Liver (tissue), 9 donors: ENCODE measurements around the gene TJP2. TPM values are rescaled to one million over a fixed set of nuclear protein-coding genes. Genes with fewer than 3 reads are reported as not detected.

Experiments
- DNase-seq: peaks from one replicate; pipeline ENCODE4 v3.0.0-alpha.2; 2017; ENCODE audit warnings: low spot score
- H3K27ac ChIP-seq, 2 donors: one replicate each; pipeline ENCODE4 v1.7.0; 2013; ENCODE audit warnings: inconsistent platforms in 2 of 2, low read length in 2 of 2, control low read depth in 1 of 2, low read depth in 1 of 2, mild to moderate bottlenecking in 1 of 2
- H3K27me3 ChIP-seq, 4 donors: one replicate each; pipeline versions ENCODE4 v1.6.1 to v1.7.0; 2013; ENCODE audit warnings: low read length in 3 of 4, inconsistent platforms in 1 of 4, mild to moderate bottlenecking in 1 of 4, moderate library complexity in 1 of 4; ENCODE audit not compliant: control insufficient read depth in 4 of 4, insufficient read depth in 4 of 4
- H3K36me3 ChIP-seq, 4 donors: one replicate each; pipeline versions ENCODE4 v1.6.1 to v1.7.0; 2013; ENCODE audit warnings: low read length in 3 of 4, mild to moderate bottlenecking in 3 of 4, low read depth in 1 of 4, moderate library complexity in 1 of 4; ENCODE audit not compliant: control insufficient read depth in 4 of 4, insufficient read depth in 3 of 4
- H3K4me1 ChIP-seq, 4 donors: one replicate each; pipeline versions ENCODE4 v1.6.1 to v1.7.0; 2013; ENCODE audit warnings: low read length in 3 of 4, mild to moderate bottlenecking in 3 of 4, moderate library complexity in 1 of 4; ENCODE audit not compliant: control insufficient read depth in 4 of 4, insufficient read depth in 4 of 4
- H3K4me3 ChIP-seq, 3 donors: one replicate each; pipeline versions ENCODE4 v1.6.1 to v1.7.0; 2013; ENCODE audit warnings: low read length in 3 of 3, control low read depth in 1 of 3, low read depth in 1 of 3, mild to moderate bottlenecking in 1 of 3
- H3K9ac ChIP-seq, 2 donors: one replicate each; pipeline ENCODE4 v1.7.0; 2013; ENCODE audit warnings: low read length in 2 of 2, mild to moderate bottlenecking in 2 of 2, moderate library complexity in 2 of 2, control low read depth in 1 of 2, low read depth in 1 of 2
- H3K9me3 ChIP-seq, 4 donors: one replicate each; pipeline versions ENCODE4 v1.6.1 to v1.7.0; 2013; ENCODE audit warnings: low read length in 3 of 4; ENCODE audit not compliant: control insufficient read depth in 4 of 4
- EGR1 ChIP-seq, 2 donors: IDR thresholded peaks; 2 replicates each; pipeline ENCODE4 v1.6.1; 2016 to 2018; ENCODE audit warnings: antibody characterized with exemption in 2 of 2, low read depth in 2 of 2
- FOXA1 ChIP-seq: IDR thresholded peaks from 2 replicates; pipeline ENCODE4 v1.6.1; 2016; ENCODE audit warnings: antibody characterized with exemption
- FOXA2 ChIP-seq: IDR thresholded peaks from 2 replicates; pipeline ENCODE4 v1.6.1; 2016; ENCODE audit warnings: antibody characterized with exemption
- GABPA ChIP-seq, 2 donors: IDR thresholded peaks in 1 of 2; conservative IDR thresholded peaks in 1 of 2; 2 replicates each; pipeline ENCODE4 v1.6.1; 2016; ENCODE audit warnings: antibody characterized with exemption in 2 of 2, mild to moderate bottlenecking in 1 of 2, moderate library complexity in 1 of 2
- HNF4A ChIP-seq, 2 donors: conservative IDR thresholded peaks; 2 replicates each; pipeline ENCODE4 v1.6.1; 2016; ENCODE audit warnings: antibody characterized with exemption in 2 of 2, mild to moderate bottlenecking in 2 of 2
- HNF4G ChIP-seq: IDR thresholded peaks from 2 replicates; pipeline ENCODE4 v1.6.1; 2016; ENCODE audit warnings: antibody characterized with exemption
- JUND ChIP-seq, 2 donors: IDR thresholded peaks; 2 replicates each; pipeline ENCODE4 v1.6.1; 2016; ENCODE audit warnings: antibody characterized with exemption in 2 of 2
- NR2F2 ChIP-seq: IDR thresholded peaks from 2 replicates; pipeline ENCODE4 v1.6.1; 2016; ENCODE audit warnings: antibody characterized with exemption
- RAD21 ChIP-seq, 2 donors: IDR thresholded peaks; 2 replicates each; pipeline ENCODE4 v1.6.1; 2016; ENCODE audit warnings: antibody characterized with exemption in 2 of 2, mild to moderate bottlenecking in 2 of 2
- RXRA ChIP-seq, 2 donors: IDR thresholded peaks; 2 replicates each; pipeline ENCODE4 v1.6.1; 2017 to 2018; ENCODE audit warnings: antibody characterized with exemption in 2 of 2, mild to moderate bottlenecking in 1 of 2
- TAF1 ChIP-seq: conservative IDR thresholded peaks from 2 replicates; pipeline ENCODE4 v1.6.1; 2016; ENCODE audit warnings: antibody characterized with exemption, mild to moderate bottlenecking
- YY1 ChIP-seq: IDR thresholded peaks from 2 replicates; pipeline ENCODE4 v1.6.1; 2016; ENCODE audit warnings: antibody characterized with exemption, mild to moderate bottlenecking
- WGBS: extraction: QIAGEN DNeasy Blood & Tissue Kit; methylation state at CpG from one replicate; pipeline ENCODE4 v1.1.7; 2013; 5-methylcytosine and 5-hydroxymethylcytosine counted together
- polyA plus RNA-seq, 2 donors: library from polyadenylated mRNA; stranded (reverse) in 1 of 2; unstranded in 1 of 2; fragments of 200-250 nt in 1 of 2; fragments of >200 nt in 1 of 2; fragmentation: Nextera tagmentation in 1 of 2; extraction: Ambion mirVana in 1 of 2; gene quantifications; one replicate each; pipeline versions ENCODE4 v1.2.1 to v1.2.3, GENCODE V29; 2013 to 2015
- total RNA-seq, 2 donors: library from RNA; depleted of rRNA; stranded (reverse); fragments of >200 nt; gene quantifications; one replicate each; pipeline ENCODE4 v1.2.3, GENCODE V29; 2014
- TF ChIP-seq, protein P1 (sequence below): IDR thresholded peaks from 2 replicates; pipeline ENCODE4 v1.6.1; 2016; ENCODE audit warnings: antibody characterized with exemption
- TF ChIP-seq, protein P2 (sequence below): fragments of 150-350 bp; IDR thresholded peaks from 2 replicates; pipeline ENCODE4 v1.5.1; 2017; ENCODE audit warnings: improper control_type of control experiment, low read depth, low read length; ENCODE audit not compliant: missing input control
- TF ChIP-seq, protein P3 (sequence below): IDR thresholded peaks from 2 replicates; pipeline ENCODE4 v1.6.1; 2016; ENCODE audit warnings: antibody characterized with exemption, mild to moderate bottlenecking
- TF ChIP-seq, protein P4 (sequence below): IDR thresholded peaks from 2 replicates; pipeline ENCODE4 v1.6.1; 2016; ENCODE audit warnings: antibody characterized with exemption
- TF ChIP-seq, protein P5 (sequence below): IDR thresholded peaks from 2 replicates; pipeline ENCODE4 v1.6.1; 2016; ENCODE audit warnings: antibody characterized with exemption
- donor health status: healthy.
- donor health status: healthy.
- donor health status: healthy.
- donor health status: healthy.
- donor health status: healthy.

The TJP2 gene
- total and polyA plus RNA-seq, 4 donors, result 23.2 to 74.0 (median 32.6) TPM

DNA sequence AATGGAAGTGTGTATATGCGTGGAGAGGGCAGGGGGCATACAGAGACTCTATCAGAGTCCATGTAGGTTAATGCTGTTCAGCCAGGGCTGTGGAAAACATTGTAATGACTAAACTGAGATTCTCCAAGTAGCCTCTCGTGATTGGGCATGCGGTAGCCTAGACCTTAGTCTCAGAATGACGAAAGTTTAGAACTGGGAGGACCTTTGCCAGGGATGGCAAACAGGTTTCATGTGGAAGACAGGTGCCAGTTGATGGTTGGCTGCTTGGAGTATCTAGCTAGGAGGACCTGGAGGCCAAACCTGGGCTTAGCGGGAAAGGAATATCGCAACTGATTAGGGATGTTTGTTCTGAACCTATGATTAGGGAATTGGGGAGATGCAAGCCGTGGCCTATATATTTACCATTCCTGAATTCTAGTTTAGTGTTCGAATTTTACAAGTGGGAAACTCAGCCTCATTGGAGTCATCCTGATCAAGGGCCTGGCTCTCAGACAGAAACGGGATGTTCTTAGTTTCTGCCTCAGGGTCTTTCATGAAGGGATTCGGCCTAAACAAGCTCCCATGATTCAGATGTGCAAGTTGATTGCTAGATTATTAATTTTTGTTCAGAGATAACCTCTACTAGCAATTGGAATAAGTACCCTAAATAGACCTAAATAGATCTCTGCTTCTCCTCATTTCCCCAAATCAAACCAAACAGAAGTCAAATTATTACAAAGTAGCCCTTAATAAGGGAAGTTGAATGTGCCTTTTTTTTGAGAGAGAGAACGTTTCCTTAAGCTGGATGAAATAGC is 26.8 kb upstream of the TJP2 start:
- DNase-seq, result no peak
- no peaks in the 10 kb centered on the region for H3K27me3 ChIP-seq
- no peaks in the 10 kb centered on the region for H3K9me3 ChIP-seq
- no peaks in the 10 kb centered on the region for H3K36me3 ChIP-seq
- TF ChIP-seq TAF1 (no peak), RXRA (IDR thresholded peaks at IDR 0.05) (peak in 1 of 2 donors; percentile 6), RAD21 (IDR thresholded peaks at IDR 0.05) (no peak), FOXA2 (no peak), YY1 (no peak), HNF4A (conservative IDR thresholded peaks at IDR 0.05) (peak in 1 of 2 donors; percentile 22)
- TF ChIP-seq, protein P1, sequence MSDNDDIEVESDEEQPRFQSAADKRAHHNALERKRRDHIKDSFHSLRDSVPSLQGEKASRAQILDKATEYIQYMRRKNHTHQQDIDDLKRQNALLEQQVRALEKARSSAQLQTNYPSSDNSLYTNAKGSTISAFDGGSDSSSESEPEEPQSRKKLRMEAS, result no peak
- TF ChIP-seq, protein P2, sequence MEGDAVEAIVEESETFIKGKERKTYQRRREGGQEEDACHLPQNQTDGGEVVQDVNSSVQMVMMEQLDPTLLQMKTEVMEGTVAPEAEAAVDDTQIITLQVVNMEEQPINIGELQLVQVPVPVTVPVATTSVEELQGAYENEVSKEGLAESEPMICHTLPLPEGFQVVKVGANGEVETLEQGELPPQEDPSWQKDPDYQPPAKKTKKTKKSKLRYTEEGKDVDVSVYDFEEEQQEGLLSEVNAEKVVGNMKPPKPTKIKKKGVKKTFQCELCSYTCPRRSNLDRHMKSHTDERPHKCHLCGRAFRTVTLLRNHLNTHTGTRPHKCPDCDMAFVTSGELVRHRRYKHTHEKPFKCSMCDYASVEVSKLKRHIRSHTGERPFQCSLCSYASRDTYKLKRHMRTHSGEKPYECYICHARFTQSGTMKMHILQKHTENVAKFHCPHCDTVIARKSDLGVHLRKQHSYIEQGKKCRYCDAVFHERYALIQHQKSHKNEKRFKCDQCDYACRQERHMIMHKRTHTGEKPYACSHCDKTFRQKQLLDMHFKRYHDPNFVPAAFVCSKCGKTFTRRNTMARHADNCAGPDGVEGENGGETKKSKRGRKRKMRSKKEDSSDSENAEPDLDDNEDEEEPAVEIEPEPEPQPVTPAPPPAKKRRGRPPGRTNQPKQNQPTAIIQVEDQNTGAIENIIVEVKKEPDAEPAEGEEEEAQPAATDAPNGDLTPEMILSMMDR, result no peak
- 86% methylated on average over 11 of the region's 11 CpGs for WGBS
- no peak overlapping the region for H3K9ac ChIP-seq
- H3K27ac ChIP-seq, result no peak overlapping the region
- peaks cover 0 to 14% (median 10%) of the 10 kb centered on the region in 4 donors for H3K4me1 ChIP-seq
- H3K4me3 ChIP-seq, result no peak overlapping the region

DNA sequence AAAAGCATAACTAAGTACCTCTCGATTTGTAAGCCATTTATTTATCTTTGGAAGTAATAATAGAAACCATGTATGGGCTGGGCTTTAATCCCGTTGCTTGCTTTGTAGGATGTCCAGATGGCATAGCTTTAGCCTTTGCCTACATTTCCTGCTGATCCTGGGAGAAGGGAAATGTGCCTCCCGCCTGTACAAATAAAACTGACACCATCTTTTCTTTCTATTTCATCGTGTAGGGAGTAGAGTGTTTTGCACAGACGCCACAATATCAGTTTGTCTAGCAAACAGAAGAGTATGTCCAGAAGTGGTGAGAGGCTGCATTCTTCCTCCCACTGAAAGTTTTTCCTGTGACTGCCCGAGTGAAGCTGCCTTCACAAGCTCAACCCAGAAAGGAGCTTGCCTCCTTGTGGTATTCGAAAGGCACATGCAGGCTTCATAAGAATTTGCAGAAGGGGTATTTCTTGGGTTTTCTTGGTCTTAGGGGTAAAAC is 24.7 kb upstream of the TJP2 start:
- no peak for TF ChIP-seq GABPA (IDR thresholded peaks at IDR 0.05 in 1 of 2, conservative IDR thresholded peaks at IDR 0.05 in 1 of 2)
- TF ChIP-seq NR2F2, result no peak
- TF ChIP-seq RAD21 (IDR thresholded peaks at IDR 0.05), result peak; percentile 36 to 57
- no peak for TF ChIP-seq JUND (IDR thresholded peaks at IDR 0.05)
- Histone ChIP-seq H3K4me1 (peaks cover 4 to 34% (median 30%) of the 10 kb centered on the region in 4 donors), H3K36me3 (no peaks in the 10 kb centered on the region), H3K9ac (peak overlapping the region in 1 of 2 donors; percentile 40), H3K9me3 (no peaks in the 10 kb centered on the region), H3K27me3 (no peaks in the 10 kb centered on the region), H3K4me3 (no peak overlapping the region), H3K27ac (peak overlapping the region in 1 of 2 donors; percentile 21)
- 39% methylated on average over 7 of the region's 7 CpGs for WGBS
- DNase-seq, result no peak

DNA sequence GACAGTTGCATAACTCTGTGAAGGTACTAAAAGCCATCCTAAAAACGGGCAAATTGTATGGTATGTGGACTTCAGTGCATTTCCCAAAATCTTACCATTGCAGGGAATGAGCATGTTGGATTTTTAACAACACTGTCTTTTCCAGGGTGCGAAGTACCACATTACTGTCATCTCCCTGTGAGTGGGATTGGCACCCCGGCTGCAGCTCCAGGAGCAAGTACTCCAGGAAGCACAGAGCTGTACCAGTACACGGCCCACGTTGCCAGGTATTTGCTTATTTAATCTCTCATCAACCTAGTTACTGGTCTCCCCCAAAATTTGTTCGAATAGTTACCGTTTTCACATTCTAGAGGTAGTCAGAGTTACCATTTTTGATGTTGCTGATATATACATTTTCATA is 22.6 kb upstream of the TJP2 start:
- DNase-seq, result no peak
- TF ChIP-seq HNF4G, result no peak
- no peak for TF ChIP-seq GABPA (IDR thresholded peaks at IDR 0.05 in 1 of 2, conservative IDR thresholded peaks at IDR 0.05 in 1 of 2)
- TF ChIP-seq, protein P3, sequence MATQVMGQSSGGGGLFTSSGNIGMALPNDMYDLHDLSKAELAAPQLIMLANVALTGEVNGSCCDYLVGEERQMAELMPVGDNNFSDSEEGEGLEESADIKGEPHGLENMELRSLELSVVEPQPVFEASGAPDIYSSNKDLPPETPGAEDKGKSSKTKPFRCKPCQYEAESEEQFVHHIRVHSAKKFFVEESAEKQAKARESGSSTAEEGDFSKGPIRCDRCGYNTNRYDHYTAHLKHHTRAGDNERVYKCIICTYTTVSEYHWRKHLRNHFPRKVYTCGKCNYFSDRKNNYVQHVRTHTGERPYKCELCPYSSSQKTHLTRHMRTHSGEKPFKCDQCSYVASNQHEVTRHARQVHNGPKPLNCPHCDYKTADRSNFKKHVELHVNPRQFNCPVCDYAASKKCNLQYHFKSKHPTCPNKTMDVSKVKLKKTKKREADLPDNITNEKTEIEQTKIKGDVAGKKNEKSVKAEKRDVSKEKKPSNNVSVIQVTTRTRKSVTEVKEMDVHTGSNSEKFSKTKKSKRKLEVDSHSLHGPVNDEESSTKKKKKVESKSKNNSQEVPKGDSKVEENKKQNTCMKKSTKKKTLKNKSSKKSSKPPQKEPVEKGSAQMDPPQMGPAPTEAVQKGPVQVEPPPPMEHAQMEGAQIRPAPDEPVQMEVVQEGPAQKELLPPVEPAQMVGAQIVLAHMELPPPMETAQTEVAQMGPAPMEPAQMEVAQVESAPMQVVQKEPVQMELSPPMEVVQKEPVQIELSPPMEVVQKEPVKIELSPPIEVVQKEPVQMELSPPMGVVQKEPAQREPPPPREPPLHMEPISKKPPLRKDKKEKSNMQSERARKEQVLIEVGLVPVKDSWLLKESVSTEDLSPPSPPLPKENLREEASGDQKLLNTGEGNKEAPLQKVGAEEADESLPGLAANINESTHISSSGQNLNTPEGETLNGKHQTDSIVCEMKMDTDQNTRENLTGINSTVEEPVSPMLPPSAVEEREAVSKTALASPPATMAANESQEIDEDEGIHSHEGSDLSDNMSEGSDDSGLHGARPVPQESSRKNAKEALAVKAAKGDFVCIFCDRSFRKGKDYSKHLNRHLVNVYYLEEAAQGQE, result no peak
- no peak for TF ChIP-seq YY1
- TF ChIP-seq FOXA1, result no peak
- TF ChIP-seq, protein P4, sequence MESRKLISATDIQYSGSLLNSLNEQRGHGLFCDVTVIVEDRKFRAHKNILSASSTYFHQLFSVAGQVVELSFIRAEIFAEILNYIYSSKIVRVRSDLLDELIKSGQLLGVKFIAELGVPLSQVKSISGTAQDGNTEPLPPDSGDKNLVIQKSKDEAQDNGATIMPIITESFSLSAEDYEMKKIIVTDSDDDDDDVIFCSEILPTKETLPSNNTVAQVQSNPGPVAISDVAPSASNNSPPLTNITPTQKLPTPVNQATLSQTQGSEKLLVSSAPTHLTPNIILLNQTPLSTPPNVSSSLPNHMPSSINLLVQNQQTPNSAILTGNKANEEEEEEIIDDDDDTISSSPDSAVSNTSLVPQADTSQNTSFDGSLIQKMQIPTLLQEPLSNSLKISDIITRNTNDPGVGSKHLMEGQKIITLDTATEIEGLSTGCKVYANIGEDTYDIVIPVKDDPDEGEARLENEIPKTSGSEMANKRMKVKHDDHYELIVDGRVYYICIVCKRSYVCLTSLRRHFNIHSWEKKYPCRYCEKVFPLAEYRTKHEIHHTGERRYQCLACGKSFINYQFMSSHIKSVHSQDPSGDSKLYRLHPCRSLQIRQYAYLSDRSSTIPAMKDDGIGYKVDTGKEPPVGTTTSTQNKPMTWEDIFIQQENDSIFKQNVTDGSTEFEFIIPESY, result no peak
- TF ChIP-seq, protein P2, result no peak
- TF ChIP-seq, protein P5, sequence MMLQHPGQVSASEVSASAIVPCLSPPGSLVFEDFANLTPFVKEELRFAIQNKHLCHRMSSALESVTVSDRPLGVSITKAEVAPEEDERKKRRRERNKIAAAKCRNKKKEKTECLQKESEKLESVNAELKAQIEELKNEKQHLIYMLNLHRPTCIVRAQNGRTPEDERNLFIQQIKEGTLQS, result no peak
- TF ChIP-seq EGR1 (IDR thresholded peaks at IDR 0.05; ENCODE audit: low read depth in 2 of 2), result no peak

More for the DNA sequence above, 22.6 kb upstream of the TJP2 start:
- Histone ChIP-seq H3K9me3 (no peaks in the 10 kb centered on the region), H3K4me3 (no peak overlapping the region), H3K9ac (no peak overlapping the region), H3K4me1 (peaks cover 4 to 47% (median 42%) of the 10 kb centered on the region in 4 donors), H3K27me3 (no peaks in the 10 kb centered on the region), H3K27ac (no peak overlapping the region), H3K36me3 (no peaks in the 10 kb centered on the region)
- 77% methylated on average over 7 of the region's 7 CpGs for WGBS
